ENCODE data around the gene ENO3. TPM values are rescaled to one million over a fixed set of nuclear protein-coding genes. Genes with fewer than 3 reads are reported as not detected.
A peak's percentile ranks its signal among the peaks of the same experiment; 100 is the strongest.
"Not testable (repeated sequence)": the region's sequence is repeated elsewhere in the genome, so short reads cannot be mapped to it uniquely, and the experiment has no call there.

ENO3 gene
- total RNA-seq, 4 donors from 2014 or later, result 1,434 to 5,473 (median 3,204) TPM

- TF ChIP-seq POLR2A (IDR thresholded peaks at IDR 0.05) (no peak), CTCF (IDR thresholded peaks at IDR 0.05 in 4 of 5, conservative IDR thresholded peaks at IDR 0.05 in 1 of 5) (no peak)
- H3K27ac ChIP-seq, result no peak overlapping the region
- DNase-seq, result no peak
- H3K4me1 ChIP-seq, result no peaks in the 10 kb centered on the region
- H3K27me3 ChIP-seq, result no peaks in the 10 kb centered on the region
- in situ Hi-C loops (cut with MboI; ENCODE audit: low sequenced_read_pairs in 4 of 4) (no loop called here), intact Hi-C loops (cut with DNase I; ENCODE audit: low total_unique reads) (no loop called here)
- no peaks in the 10 kb centered on the region for H3K9me3 ChIP-seq
- ATAC-seq, result peak in 1 of 2 donors; percentile 21
- no peak overlapping the region for H3K4me3 ChIP-seq
- no peaks in the 10 kb centered on the region for H3K36me3 ChIP-seq
Measured at GRCh38 chr17:4920351-4921048, 30.4 kb upstream of the ENO3 start.

- DNase-seq (no peak), ATAC-seq (no peak)
- no peaks in the 10 kb centered on the region for H3K27me3 ChIP-seq
- no peaks in the 10 kb centered on the region for H3K4me1 ChIP-seq
- no peaks in the 10 kb centered on the region for H3K36me3 ChIP-seq
- no peak for TF ChIP-seq CTCF (IDR thresholded peaks at IDR 0.05 in 4 of 5, conservative IDR thresholded peaks at IDR 0.05 in 1 of 5)
- TF ChIP-seq POLR2A (IDR thresholded peaks at IDR 0.05), result no peak
- H3K4me3 ChIP-seq, result no peak overlapping the region
- intact Hi-C loops (cut with DNase I; ENCODE audit: low total_unique reads), result no loop called here
- in situ Hi-C loops (cut with MboI; ENCODE audit: low sequenced_read_pairs in 4 of 4), result no loop called here
- H3K27ac ChIP-seq, result no peak overlapping the region
- H3K9me3 ChIP-seq, result no peaks in the 10 kb centered on the region
Measured at GRCh38 chr17:4921320-4921719, 29.6 kb upstream of the ENO3 start.

GRCh38 chr17:4926577-4927335, 24.2 kb upstream of the ENO3 start:
- ATAC-seq; H3K27me3 ChIP-seq; H3K4me3 ChIP-seq; intact Hi-C loops (cut with DNase I; ENCODE audit: low total_unique reads); H3K4me1 ChIP-seq; H3K36me3 ChIP-seq; H3K27ac ChIP-seq; in situ Hi-C loops (cut with MboI; ENCODE audit: low sequenced_read_pairs in 4 of 4); DNase-seq; H3K9me3 ChIP-seq: not testable (repeated sequence)

- TF ChIP-seq CTCF (IDR thresholded peaks at IDR 0.05 in 4 of 5, conservative IDR thresholded peaks at IDR 0.05 in 1 of 5) (no peak), POLR2A (IDR thresholded peaks at IDR 0.05) (no peak)
- Histone ChIP-seq H3K4me1 (peaks cover 1 to 2% of the 10 kb centered on the region in 2 donors), H3K9me3 (no peaks in the 10 kb centered on the region), H3K4me3 (no peak overlapping the region), H3K36me3 (no peaks in the 10 kb centered on the region), H3K27ac (no peak overlapping the region), H3K27me3 (no peaks in the 10 kb centered on the region)
- intact Hi-C loops (cut with DNase I; ENCODE audit: low total_unique reads), result no loop called here
- DNase-seq (no peak), ATAC-seq (no peak)
- in situ Hi-C loops (cut with MboI; ENCODE audit: low sequenced_read_pairs in 4 of 4), result no loop called here
Measured at GRCh38 chr17:4928881-4929280, 22.0 kb upstream of the ENO3 start.

GRCh38 chr17:4931963-4932362, 19.0 kb upstream of the ENO3 start, which contains the start of gene GP1BA:
Gene GP1BA, plus strand, starts transcription at chr17:4932277. Its CDS starts 328 bp downstream, at chr17:4932605.
- no peak within 1 kb of the TSS for H3K4me3 ChIP-seq
- intact Hi-C loops (cut with DNase I; ENCODE audit: low total_unique reads), result no loop called here
- H3K27me3 ChIP-seq, result no peaks in the 10 kb centered on the region
- ATAC-seq (no peak), DNase-seq (no peak)
- no peak within 1 kb of the TSS for H3K27ac ChIP-seq
- in situ Hi-C loops (cut with MboI; ENCODE audit: low sequenced_read_pairs in 4 of 4), result no loop called here
- peaks cover 16 to 19% of the 10 kb centered on the region in 2 donors for H3K4me1 ChIP-seq
- no peaks in the 10 kb centered on the region for H3K9me3 ChIP-seq
- no peak for TF ChIP-seq CTCF (IDR thresholded peaks at IDR 0.05 in 4 of 5, conservative IDR thresholded peaks at IDR 0.05 in 1 of 5)
- no peak for TF ChIP-seq POLR2A (IDR thresholded peaks at IDR 0.05)
- peaks cover 0 to 2% of the 10 kb centered on the region in 2 donors for H3K36me3 ChIP-seq

Measured in gastrocnemius medialis (tissue), 4 donors.